T-helper 17 cell (primary cell): ENCODE results near the gene WWOX. TPM values are rescaled to one million over a fixed set of nuclear protein-coding genes. Genes with fewer than 3 reads are reported as not detected.
A peak's percentile ranks its signal among the peaks of the same experiment; 100 is the strongest.

Source experiments
- ATAC-seq: fragments of 150-1000 bp; cut with Tn5 transposase; 2 replicates; pipeline ENCODE4 v1.10.0; 2021; ENCODE audit warnings: mild to moderate bottlenecking, moderate library complexity
- DNase-seq, 3 donors: peaks; one replicate each; pipeline versions ENCODE4 v3.0.0 to v3.0.0-alpha.2; 2020 to 2021
- H3K9me3 ChIP-seq: one replicate; pipeline ENCODE4 v1.7.0; 2013; ENCODE audit warnings: low read length, mild to moderate bottlenecking; ENCODE audit not compliant: control insufficient read depth, poor library complexity, severe bottlenecking
- H3K27ac Mint-ChIP-seq: one replicate; pipeline ENCODE4 v1.8.0; 2022; ENCODE audit warnings: mild to moderate bottlenecking, moderate library complexity, mixed read lengths
- H3K27me3 Mint-ChIP-seq: one replicate; pipeline ENCODE4 v1.8.0; 2022; ENCODE audit warnings: mixed read lengths
- H3K36me3 Mint-ChIP-seq: one replicate; pipeline ENCODE4 v1.8.0; 2022; ENCODE audit warnings: low read depth, mixed read lengths
- H3K4me1 Mint-ChIP-seq: one replicate; pipeline ENCODE4 v1.8.0; 2022; ENCODE audit warnings: mild to moderate bottlenecking, mixed read lengths
- H3K4me3 Mint-ChIP-seq: one replicate; pipeline ENCODE4 v1.8.0; 2022; ENCODE audit warnings: mild to moderate bottlenecking, moderate library complexity, mixed read lengths
- total RNA-seq, 4 donors: library from RNA in 2 of 4; stranded (reverse) in 2 of 4; gene quantifications; one replicate each; pipeline ENCODE4 v1.2.3 and lab custom pipeline; 2022 to 2026

The WWOX gene
- total RNA-seq, 2 donors from 2014 or later = 26.8 to 29.7 TPM

DNA sequence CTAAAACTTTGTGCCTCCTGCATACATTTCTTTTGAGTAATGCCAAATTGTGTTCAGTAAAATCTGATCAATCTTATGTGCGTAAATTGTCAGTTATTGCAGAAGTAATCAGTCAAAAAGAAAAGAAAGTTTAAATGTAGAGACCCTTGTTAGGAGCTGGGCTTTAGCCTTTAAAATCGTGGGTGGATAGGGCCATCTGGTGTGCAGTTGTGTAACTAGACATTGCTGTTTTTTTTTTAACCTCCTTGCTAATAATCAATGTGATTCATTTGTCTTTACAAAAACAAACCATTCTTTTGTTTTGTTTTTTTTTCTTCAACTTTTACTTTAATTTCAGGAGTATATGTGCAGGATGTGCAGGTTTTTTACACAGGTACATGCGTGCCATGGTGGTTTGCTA lies 5.3 kb upstream of the WWOX start:
- peaks cover 8% of the 10 kb centered on the region for H3K4me1 Mint-ChIP-seq
- DNase-seq (no peak), ATAC-seq (no peak)
- H3K27ac Mint-ChIP-seq = no peak overlapping the region
- peaks cover 32% of the 10 kb centered on the region for H3K27me3 Mint-ChIP-seq
- no peaks in the 10 kb centered on the region for H3K36me3 Mint-ChIP-seq
- no peaks in the 10 kb centered on the region for H3K9me3 ChIP-seq
- H3K4me3 Mint-ChIP-seq = no peak overlapping the region

GRCh38 chr16:78094998-78095397 lies 4.5 kb upstream of the WWOX start:
- no peak for ATAC-seq
- no peak for DNase-seq

DNA sequence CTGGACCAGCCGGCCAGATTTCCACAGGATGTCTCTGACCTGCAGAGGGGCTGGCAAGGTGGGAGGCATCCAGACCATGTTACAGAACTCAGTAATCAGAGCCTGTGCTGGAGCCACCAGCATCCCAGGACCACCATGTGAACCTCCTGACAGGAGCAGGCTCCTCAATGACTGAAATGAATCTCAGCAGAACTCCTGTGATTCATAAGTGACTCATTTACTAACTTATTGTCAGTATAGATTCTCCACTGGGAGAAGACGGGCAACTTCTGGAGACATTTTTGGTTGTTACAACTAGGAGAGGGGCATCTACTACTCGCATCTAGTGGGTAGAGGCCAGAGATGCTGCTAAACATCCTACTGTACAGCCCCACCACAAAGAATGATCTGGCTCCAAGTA lies 3.1 kb upstream of the WWOX start:
- H3K36me3 Mint-ChIP-seq = peaks cover 2% of the 10 kb centered on the region

More at GRCh38 chr16:78094998-78095397, 4.5 kb upstream of the WWOX start:
- Mint-ChIP-seq H3K36me3 (peaks cover 2% of the 10 kb centered on the region), H3K4me1 (peaks cover 8% of the 10 kb centered on the region), H3K27me3 (peaks cover 28% of the 10 kb centered on the region), H3K27ac (no peak overlapping the region), H3K4me3 (no peak overlapping the region)
- no peaks in the 10 kb centered on the region for H3K9me3 ChIP-seq

DNA sequence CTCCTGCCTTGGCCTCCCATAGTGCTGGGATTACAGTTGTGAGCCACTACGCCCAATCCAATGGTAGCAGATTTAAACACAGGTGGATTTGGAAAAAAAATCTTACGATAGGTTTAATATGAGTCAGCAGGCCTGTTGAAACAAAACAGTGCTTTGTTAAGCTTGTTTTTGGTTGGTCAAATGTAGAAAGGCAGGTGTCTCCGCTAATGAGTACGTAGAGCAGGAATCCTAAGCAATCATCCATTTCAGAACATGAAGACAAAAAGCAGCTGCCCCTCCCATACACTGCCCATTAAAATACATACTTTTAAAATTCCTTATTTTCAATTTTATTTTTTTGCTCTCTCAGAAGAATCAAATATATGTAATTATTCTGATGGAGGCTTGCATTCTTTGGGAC lies 1.9 kb upstream of the WWOX start:
- no peaks in the 10 kb centered on the region for H3K9me3 ChIP-seq
- H3K27me3 Mint-ChIP-seq = peaks cover 21% of the 10 kb centered on the region
- no peak for ATAC-seq
- H3K4me1 Mint-ChIP-seq = peaks cover 14% of the 10 kb centered on the region
- peaks cover 2% of the 10 kb centered on the region for H3K36me3 Mint-ChIP-seq
- DNase-seq = no peak
- no peak overlapping the region for H3K4me3 Mint-ChIP-seq
- H3K27ac Mint-ChIP-seq = no peak overlapping the region

More for the DNA sequence above, 3.1 kb upstream of the WWOX start:
- DNase-seq (no peak), ATAC-seq (no peak)
- no peak overlapping the region for H3K4me3 Mint-ChIP-seq
- H3K27me3 Mint-ChIP-seq = peaks cover 25% of the 10 kb centered on the region
- peaks cover 13% of the 10 kb centered on the region for H3K4me1 Mint-ChIP-seq
- peak overlapping the region; percentile 39 for H3K27ac Mint-ChIP-seq
- no peaks in the 10 kb centered on the region for H3K9me3 ChIP-seq

GRCh38 chr16:78098087-78098486 lies 1.4 kb upstream of the WWOX start:
- H3K27me3 Mint-ChIP-seq = peaks cover 15% of the 10 kb centered on the region
- DNase-seq (no peak), ATAC-seq (no peak)
- H3K27ac Mint-ChIP-seq = no peak overlapping the region
- H3K4me1 Mint-ChIP-seq = peaks cover 15% of the 10 kb centered on the region
- H3K9me3 ChIP-seq = no peaks in the 10 kb centered on the region
- no peak overlapping the region for H3K4me3 Mint-ChIP-seq
- peaks cover 2% of the 10 kb centered on the region for H3K36me3 Mint-ChIP-seq

GRCh38 chr16:78098595-78099270 lies 721 bp upstream of the WWOX start:
- H3K4me3 Mint-ChIP-seq = peak overlapping the region; percentile 94
- peaks cover 18% of the 10 kb centered on the region for H3K4me1 Mint-ChIP-seq
- ATAC-seq (no peak), DNase-seq (no peak)
- peaks cover 9% of the 10 kb centered on the region for H3K27me3 Mint-ChIP-seq
- H3K9me3 ChIP-seq = no peaks in the 10 kb centered on the region
- H3K27ac Mint-ChIP-seq = peak overlapping the region; percentile 95
- H3K36me3 Mint-ChIP-seq = peaks cover 5% of the 10 kb centered on the region

DNA sequence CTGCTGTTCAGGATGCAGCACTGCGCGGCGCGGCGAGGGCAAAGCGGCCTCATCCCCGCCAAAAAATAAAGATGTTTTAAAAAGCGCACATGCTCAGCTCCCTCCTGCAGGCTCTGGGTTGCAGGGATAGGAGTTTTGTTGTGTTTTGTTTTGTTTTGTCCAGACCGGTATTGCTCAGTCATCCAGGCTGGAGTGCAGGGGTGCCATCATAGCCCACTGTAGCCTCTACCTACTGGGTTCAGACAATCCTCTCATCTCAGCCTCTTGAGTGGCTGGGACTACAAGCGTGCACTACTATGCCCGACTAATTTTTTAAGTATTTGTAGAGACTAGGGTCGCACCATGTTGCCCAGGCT lies 636 bp downstream of the WWOX start:
- peak; percentile 41 for ATAC-seq

DNA sequence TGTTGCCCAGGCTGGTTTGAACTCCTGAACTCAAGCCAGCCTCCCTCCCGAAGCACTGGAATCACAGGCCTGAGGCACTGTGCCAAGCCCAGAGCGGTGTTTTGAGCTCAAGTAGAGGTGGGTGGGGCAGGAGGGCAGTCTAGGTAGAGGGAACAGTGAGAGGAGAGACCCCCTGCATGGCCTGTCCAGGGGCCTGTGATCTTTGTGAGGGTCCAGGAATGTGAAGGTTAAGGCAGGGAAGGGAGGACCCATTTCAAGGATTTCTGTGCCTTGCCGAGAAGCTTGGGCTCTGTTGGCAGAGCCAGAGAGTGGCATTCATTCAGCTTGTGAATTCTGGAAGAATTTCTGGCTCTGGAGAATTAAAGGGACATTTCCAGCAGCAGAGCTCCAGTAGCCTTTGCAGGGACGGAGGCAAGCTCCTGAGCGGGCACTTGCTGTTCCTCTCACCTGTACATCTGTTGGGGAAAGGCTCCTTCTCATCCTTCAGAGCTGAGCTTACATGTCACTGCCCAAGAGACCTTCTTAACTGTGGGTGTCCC lies 2.7 kb downstream of the WWOX start:
- H3K27ac Mint-ChIP-seq = peak overlapping the region; percentile 41
- H3K27me3 Mint-ChIP-seq = no peaks in the 10 kb centered on the region
- no peak for DNase-seq
- no peak overlapping the region for H3K4me3 Mint-ChIP-seq
- peaks cover 21% of the 10 kb centered on the region for H3K4me1 Mint-ChIP-seq
- H3K9me3 ChIP-seq = no peaks in the 10 kb centered on the region
- ATAC-seq = no peak
- H3K36me3 Mint-ChIP-seq = peaks cover 5% of the 10 kb centered on the region

More for the DNA sequence above, 636 bp downstream of the WWOX start:
- peaks cover 21% of the 10 kb centered on the region for H3K4me1 Mint-ChIP-seq
- H3K36me3 Mint-ChIP-seq = peaks cover 5% of the 10 kb centered on the region
- DNase-seq = no peak
- H3K9me3 ChIP-seq = no peaks in the 10 kb centered on the region
- H3K27me3 Mint-ChIP-seq = peaks cover 5% of the 10 kb centered on the region
- H3K27ac Mint-ChIP-seq = peak overlapping the region; percentile 95
- peak overlapping the region; percentile 94 for H3K4me3 Mint-ChIP-seq

GRCh38 chr16:78102865-78103264 lies 3.4 kb downstream of the WWOX start:
- DNase-seq (no peak), ATAC-seq (no peak)
- H3K4me1 Mint-ChIP-seq = peaks cover 21% of the 10 kb centered on the region
- H3K36me3 Mint-ChIP-seq = peaks cover 5% of the 10 kb centered on the region
- no peaks in the 10 kb centered on the region for H3K9me3 ChIP-seq
- no peaks in the 10 kb centered on the region for H3K27me3 Mint-ChIP-seq
- H3K4me3 Mint-ChIP-seq = no peak overlapping the region
- H3K27ac Mint-ChIP-seq = no peak overlapping the region

GRCh38 chr16:78105517-78105916 lies 6.1 kb downstream of the WWOX start:
- no peak overlapping the region for H3K4me3 Mint-ChIP-seq
- peaks cover 11% of the 10 kb centered on the region for H3K4me1 Mint-ChIP-seq
- no peak for ATAC-seq
- no peak for DNase-seq
- H3K9me3 ChIP-seq = no peaks in the 10 kb centered on the region
- H3K36me3 Mint-ChIP-seq = peaks cover 7% of the 10 kb centered on the region
- H3K27me3 Mint-ChIP-seq = no peaks in the 10 kb centered on the region
- no peak overlapping the region for H3K27ac Mint-ChIP-seq

DNA sequence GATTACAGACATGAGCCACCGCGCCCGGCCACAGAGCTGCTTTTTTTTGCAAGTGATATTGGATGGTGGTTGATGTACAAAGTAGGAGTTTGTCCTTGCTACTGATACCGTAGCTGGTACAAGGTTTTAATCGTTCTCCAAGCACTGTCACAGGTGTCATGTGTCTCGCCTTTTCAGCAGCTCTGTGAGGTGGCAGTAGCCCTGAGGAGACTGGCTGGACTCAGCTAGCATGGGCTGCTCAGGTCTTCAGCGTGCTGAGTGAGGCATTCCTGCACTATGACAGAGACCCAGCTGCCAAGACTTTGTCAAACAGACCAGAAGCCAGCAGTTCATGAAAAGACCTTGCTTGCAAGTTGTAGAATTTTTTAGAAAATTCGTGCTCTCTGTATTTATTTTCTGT lies 7.2 kb downstream of the WWOX start:
- peak overlapping the region; percentile 34 for H3K27ac Mint-ChIP-seq
- no peak for ATAC-seq

DNA sequence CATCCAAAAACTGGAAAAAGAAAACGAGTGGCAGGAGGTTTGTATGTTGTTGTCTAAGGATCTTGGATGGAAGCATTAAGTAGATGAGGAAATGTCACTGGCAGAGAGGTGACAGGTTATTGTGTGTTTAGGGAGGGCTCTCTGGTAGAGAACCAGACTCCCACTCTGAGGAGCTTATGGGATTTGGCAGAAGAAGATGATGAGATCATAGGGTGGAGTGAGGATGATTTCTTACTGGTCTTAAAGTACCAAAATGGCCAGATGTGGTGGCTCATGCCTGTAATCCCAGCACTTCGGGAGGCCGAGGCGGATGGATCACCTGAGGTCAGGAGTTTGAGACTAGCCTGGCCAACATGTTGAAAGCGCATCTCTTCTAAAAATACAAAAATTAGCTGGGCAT lies 9.0 kb downstream of the WWOX start:
- H3K27ac Mint-ChIP-seq = peak overlapping the region; percentile 39
- H3K4me1 Mint-ChIP-seq = peaks cover 5% of the 10 kb centered on the region
- peaks cover 7% of the 10 kb centered on the region for H3K36me3 Mint-ChIP-seq
- H3K27me3 Mint-ChIP-seq = no peaks in the 10 kb centered on the region
- no peaks in the 10 kb centered on the region for H3K9me3 ChIP-seq
- ATAC-seq (no peak), DNase-seq (no peak)
- H3K4me3 Mint-ChIP-seq = no peak overlapping the region

More for the DNA sequence above, 7.2 kb downstream of the WWOX start:
- peaks cover 7% of the 10 kb centered on the region for H3K36me3 Mint-ChIP-seq
- no peak for DNase-seq
- H3K4me1 Mint-ChIP-seq = peaks cover 8% of the 10 kb centered on the region
- no peak overlapping the region for H3K4me3 Mint-ChIP-seq
- H3K27me3 Mint-ChIP-seq = no peaks in the 10 kb centered on the region
- no peaks in the 10 kb centered on the region for H3K9me3 ChIP-seq

DNA sequence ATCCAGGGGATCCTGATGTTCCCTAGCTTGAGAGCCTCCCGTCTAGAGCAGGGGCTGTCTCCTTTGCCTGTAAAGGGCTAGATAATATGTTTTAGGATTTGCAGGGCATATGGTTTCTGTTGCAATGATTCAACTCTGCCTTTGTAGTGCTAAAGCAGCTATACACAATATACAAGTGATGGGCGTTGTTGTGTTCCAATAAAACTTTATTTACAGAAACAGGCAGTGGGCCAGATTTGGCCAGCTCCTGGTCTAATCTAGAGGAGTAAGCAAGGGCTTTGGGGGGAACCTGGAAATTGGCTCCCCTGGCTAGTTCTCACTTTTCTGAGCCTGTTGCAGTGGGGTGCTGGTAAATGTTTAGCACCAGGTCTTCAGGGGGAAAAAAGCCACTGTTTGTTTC lies 13.8 kb downstream of the WWOX start:
- ATAC-seq (no peak), DNase-seq (no peak)
- Mint-ChIP-seq H3K4me3 (no peak overlapping the region), H3K36me3 (peaks cover 4% of the 10 kb centered on the region), H3K27ac (no peak overlapping the region), H3K27me3 (no peaks in the 10 kb centered on the region), H3K4me1 (peaks cover 2% of the 10 kb centered on the region)
- H3K9me3 ChIP-seq = no peaks in the 10 kb centered on the region

DNA sequence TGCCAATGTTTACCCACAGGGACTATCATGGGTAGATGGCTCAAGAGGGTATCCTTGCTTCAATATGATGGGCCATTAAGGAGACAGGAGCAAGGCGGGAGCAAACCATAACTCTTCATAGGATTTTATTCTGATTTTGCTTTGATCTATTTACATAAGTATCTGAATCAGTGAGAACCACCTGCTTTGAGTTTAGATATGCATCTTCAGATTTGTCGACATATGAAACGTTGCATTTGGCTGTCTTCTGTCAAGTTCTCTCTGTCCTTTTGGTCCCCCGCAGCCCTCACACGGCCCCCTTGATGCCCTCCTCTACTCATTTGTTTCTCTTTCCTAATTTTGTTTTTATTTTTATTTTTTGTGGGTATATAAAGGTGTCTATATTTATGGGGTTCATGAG lies 16.2 kb downstream of the WWOX start:
- Mint-ChIP-seq H3K4me3 (no peak overlapping the region), H3K4me1 (peaks cover 2% of the 10 kb centered on the region), H3K27ac (no peak overlapping the region), H3K27me3 (no peaks in the 10 kb centered on the region), H3K36me3 (no peaks in the 10 kb centered on the region)
- DNase-seq (no peak), ATAC-seq (no peak)
- H3K9me3 ChIP-seq = no peaks in the 10 kb centered on the region
